Cardiac fibroblast (primary cell): Measurements from ENCODE around the gene FAXDC2.

Experiments
- DNase-seq, 2 donors: peaks; one replicate each; pipeline versions ENCODE4 v3.0.0 to v3.0.0-alpha.2; 2010; ENCODE audit warnings: low read depth in 2 of 2
- H3K4me3 ChIP-seq, 2 donors: replicated peaks in 1 of 2; 1 replicate in 1 of 2; 2 replicates in 1 of 2; pipeline ENCODE4 v1.5.1; 2011; ENCODE audit warnings: low read depth in 2 of 2, low read length in 2 of 2, mild to moderate bottlenecking in 2 of 2, moderate library complexity in 1 of 2
- TF ChIP-seq, protein P1 (sequence below): IDR thresholded peaks from one replicate; pipeline ENCODE4 v1.5.1; 2011; ENCODE audit warnings: low read depth, mild to moderate bottlenecking, low read length, inconsistent platforms

FAXDC2 gene, protein sequence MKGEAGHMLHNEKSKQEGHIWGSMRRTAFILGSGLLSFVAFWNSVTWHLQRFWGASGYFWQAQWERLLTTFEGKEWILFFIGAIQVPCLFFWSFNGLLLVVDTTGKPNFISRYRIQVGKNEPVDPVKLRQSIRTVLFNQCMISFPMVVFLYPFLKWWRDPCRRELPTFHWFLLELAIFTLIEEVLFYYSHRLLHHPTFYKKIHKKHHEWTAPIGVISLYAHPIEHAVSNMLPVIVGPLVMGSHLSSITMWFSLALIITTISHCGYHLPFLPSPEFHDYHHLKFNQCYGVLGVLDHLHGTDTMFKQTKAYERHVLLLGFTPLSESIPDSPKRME

GRCh38 chr5:154850255-154851062 lies at the start of gene FAXDC2:
Gene FAXDC2, minus strand, starts transcription at chr5:154850603. Its CDS starts 12,425 bp downstream, at chr5:154838178.
- peak; percentile 75 to 92 for DNase-seq
- TF ChIP-seq, protein P1, sequence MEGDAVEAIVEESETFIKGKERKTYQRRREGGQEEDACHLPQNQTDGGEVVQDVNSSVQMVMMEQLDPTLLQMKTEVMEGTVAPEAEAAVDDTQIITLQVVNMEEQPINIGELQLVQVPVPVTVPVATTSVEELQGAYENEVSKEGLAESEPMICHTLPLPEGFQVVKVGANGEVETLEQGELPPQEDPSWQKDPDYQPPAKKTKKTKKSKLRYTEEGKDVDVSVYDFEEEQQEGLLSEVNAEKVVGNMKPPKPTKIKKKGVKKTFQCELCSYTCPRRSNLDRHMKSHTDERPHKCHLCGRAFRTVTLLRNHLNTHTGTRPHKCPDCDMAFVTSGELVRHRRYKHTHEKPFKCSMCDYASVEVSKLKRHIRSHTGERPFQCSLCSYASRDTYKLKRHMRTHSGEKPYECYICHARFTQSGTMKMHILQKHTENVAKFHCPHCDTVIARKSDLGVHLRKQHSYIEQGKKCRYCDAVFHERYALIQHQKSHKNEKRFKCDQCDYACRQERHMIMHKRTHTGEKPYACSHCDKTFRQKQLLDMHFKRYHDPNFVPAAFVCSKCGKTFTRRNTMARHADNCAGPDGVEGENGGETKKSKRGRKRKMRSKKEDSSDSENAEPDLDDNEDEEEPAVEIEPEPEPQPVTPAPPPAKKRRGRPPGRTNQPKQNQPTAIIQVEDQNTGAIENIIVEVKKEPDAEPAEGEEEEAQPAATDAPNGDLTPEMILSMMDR, result no peak
- H3K4me3 ChIP-seq, result peak within 1 kb of the TSS; percentile 50 to 68

DNA sequence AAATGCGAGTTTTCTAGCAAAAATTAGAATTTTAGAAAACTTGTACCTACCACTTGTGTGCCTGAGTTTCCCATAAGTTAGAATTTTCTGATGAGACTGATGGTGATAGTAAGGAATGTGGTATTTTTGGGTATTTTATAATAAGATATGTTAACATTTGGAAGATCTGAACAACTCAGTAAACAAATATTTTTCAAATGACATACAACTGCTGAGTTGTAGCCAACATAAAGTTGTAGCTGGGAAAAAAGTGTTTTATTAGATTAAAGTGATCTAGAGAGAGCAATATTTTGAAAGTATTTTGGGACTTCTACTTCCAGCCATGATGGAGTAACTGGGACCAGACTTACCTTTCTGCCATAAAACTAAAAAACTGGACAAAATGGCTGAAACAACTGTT lies 49.7 kb upstream of the FAXDC2 start:
- TF ChIP-seq, protein P1, result no peak
- no peak overlapping the region for H3K4me3 ChIP-seq
- no peak for DNase-seq

DNA sequence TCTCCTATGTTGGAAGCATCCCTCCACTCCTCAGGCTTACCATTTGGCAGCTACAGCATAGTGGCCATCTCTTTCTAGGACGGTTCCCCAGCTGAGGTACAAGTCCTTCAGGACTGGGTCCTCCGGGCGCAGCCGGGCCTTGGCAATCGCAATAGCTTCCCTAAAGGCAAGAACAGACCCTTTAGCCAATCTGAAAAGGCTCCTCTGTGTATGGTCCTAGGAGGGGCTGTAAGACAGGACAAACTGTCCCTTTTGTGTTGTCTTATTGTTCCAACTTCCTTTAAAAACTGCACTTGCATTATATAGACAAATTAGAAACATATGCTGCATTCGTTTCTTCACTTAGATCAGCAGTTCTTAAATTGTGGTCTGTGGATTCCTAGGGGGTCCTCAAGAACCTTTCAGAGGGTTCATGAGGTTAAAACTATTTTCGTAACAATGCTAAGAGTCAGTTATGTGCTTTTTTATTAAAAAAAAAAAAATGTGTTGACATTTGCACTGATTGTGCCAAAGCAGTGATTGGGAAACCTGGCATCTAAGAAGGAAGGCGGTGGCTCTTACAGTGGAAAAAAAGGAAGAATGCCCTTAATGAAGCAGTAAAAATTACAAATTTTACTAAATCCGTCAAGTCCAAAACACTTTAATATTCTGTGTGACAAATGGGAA lies 48.9 kb upstream of the FAXDC2 start:
- DNase-seq, result no peak
- no peak overlapping the region for H3K4me3 ChIP-seq
- TF ChIP-seq, protein P1, result no peak

DNA sequence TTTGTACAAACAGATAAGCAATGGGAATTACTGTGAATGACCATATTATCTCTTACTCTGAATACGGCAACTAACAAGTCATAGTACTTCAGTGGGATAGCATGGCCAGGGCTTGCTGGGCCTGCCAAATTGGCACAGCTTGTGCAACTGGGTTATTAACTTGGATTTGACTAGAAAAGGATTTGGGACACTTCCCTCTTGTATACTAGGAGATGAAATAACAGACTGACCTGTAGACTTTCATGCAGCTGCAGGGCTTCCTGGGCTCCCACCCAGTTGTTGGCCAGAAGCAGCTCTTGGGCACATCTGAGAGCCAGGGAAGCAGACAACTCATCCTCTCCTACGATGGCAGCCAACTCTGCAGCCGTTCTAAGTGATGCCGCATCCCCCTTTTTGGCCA lies 47.8 kb upstream of the FAXDC2 start:
- TF ChIP-seq, protein P1, result no peak
- no peak for DNase-seq
- H3K4me3 ChIP-seq, result no peak overlapping the region

DNA sequence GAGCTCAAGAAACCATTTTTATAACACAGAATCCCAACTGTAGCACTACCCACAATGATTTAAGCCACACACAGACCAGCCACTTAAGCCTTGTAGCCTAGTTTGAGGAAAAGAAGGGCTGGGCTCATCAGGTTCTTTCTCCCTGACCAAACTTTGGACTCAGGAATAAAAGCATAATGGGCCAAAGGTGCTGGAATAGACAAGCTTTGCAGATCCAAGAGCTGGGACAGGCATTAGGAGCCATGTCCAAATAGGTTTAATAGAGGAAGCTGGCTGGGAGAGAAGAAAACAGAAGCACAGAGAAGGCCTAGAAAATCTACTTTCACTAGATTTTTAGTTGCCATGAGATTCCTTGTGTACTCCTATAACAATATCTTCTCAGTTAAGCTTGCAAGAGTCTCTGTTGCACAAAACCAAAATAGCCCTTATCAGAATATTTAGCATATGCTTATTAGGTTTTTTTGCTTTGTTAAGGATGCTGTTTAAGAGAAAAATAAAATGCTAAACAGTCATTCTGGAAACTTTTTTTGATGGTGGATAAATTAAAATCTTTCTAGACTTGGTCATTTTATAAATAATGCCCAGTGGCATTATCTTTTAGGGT lies 46.3 kb upstream of the FAXDC2 start:
- no peak overlapping the region for H3K4me3 ChIP-seq
- TF ChIP-seq, protein P1, result no peak
- no peak for DNase-seq
